ENCODE data around the gene BABAM1.

BABAM1 gene

DNA sequence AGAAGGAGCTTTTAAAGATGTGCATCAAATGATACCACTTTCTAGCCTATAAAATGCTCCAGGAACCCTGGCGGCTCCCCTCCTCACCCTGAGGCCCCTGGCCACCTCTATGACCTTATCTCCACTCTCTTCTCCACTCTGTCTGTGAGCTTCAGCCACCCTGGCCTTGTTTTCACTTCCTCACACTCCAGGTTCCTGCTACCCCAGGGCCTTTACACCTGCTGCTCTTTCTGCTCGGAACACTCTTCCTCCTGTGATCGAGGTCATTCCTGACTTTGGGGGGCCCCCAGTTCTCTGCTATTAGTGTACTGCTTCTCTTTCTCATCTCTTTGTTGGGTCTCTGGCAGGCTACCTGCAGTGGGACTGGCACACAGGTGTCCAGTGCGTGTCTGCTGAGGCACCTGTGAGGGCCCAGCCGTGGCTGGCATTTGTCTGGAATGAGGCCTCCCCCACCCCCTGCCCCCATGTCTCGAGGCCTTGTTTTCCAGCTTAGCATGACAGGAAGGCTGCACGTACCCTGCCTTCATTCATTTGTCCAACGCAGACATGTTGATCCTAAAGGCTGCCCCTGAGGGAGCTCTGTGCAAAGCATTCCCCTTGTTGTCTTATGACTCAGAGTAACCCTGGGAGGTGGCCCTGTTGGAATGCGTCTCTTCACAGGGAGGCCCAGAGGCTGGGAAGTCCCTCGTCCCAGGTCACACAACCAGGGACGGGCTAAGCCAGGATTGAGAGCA, 44.4 kb downstream of the BABAM1 start:
- Histone ChIP-seq H3K36me3 (replicated peaks) (peaks cover 32% of the 10 kb centered on the region), H3K27me3 (replicated peaks) (no peaks in the 10 kb centered on the region), H3K27ac (peak overlapping the region; percentile 85), H3K4me3 (ENCODE audit: low read depth, low read length) (no peak overlapping the region)
- in situ Hi-C loops (cut with HindIII; ENCODE audit: low pct_ligation_motif_present, low sequenced_read_pairs): no loop called here
- TF ChIP-seq, protein P1, sequence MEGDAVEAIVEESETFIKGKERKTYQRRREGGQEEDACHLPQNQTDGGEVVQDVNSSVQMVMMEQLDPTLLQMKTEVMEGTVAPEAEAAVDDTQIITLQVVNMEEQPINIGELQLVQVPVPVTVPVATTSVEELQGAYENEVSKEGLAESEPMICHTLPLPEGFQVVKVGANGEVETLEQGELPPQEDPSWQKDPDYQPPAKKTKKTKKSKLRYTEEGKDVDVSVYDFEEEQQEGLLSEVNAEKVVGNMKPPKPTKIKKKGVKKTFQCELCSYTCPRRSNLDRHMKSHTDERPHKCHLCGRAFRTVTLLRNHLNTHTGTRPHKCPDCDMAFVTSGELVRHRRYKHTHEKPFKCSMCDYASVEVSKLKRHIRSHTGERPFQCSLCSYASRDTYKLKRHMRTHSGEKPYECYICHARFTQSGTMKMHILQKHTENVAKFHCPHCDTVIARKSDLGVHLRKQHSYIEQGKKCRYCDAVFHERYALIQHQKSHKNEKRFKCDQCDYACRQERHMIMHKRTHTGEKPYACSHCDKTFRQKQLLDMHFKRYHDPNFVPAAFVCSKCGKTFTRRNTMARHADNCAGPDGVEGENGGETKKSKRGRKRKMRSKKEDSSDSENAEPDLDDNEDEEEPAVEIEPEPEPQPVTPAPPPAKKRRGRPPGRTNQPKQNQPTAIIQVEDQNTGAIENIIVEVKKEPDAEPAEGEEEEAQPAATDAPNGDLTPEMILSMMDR (IDR thresholded peaks at IDR 0.05; ENCODE audit: low read depth, low read length, missing control alignments): no peak
- DNase-seq: peak; percentile 86

DNA sequence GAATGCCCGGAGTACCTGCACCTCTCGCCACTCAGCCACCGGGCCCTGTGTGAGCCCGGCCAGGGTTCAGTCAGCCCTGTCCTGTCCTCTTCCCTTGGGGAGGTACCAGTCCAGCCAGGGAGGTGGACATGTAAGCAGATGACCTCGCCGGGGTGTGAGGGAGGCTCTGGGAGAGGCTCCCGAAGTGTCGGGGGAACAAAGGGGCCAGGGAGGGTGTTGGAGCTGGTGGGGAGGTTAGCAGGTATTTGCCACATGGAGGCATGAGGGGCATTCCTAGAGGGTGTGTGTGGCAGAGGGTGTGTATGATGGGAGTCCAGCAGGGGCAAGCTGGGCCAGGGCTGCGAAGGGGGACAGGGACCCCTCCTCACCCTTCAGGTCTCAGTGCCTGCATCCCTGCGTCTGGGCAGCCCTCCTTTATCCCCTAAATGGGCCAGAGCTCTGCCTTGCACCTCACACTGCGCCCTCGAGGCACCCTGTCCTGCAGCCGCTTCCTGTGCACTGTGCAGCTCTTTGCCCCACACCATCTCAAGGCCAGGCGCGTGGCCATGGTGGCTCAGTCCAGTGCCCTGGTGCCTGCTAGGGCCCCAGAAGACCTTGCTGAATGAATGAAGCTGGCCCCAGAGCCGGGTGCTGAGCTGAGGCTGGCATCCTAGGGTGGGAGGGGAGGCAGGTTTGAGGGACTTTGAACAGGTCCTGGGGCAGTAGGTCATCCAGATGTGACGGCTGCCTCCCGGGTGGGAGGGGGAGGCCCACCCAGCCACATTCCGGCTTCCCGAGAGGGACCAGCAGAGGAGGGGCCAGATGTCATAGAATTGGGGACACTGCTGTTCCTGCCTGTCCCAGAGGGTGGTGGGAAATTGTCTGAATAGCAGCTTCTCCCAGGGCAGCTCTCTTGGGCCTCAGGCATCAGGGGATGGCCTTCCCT, 45.2 kb downstream of the BABAM1 start:
- no peak overlapping the region for H3K4me3 ChIP-seq (ENCODE audit: low read depth, low read length)
- peaks cover 39% of the 10 kb centered on the region for H3K36me3 ChIP-seq (replicated peaks)
- DNase-seq: no peak
- H3K27me3 ChIP-seq (replicated peaks): no peaks in the 10 kb centered on the region
- in situ Hi-C loops (cut with HindIII; ENCODE audit: low pct_ligation_motif_present, low sequenced_read_pairs): no loop called here
- TF ChIP-seq, protein P1 (IDR thresholded peaks at IDR 0.05; ENCODE audit: low read depth, low read length, missing control alignments): no peak
- peak overlapping the region; percentile 85 for H3K27ac ChIP-seq

DNA sequence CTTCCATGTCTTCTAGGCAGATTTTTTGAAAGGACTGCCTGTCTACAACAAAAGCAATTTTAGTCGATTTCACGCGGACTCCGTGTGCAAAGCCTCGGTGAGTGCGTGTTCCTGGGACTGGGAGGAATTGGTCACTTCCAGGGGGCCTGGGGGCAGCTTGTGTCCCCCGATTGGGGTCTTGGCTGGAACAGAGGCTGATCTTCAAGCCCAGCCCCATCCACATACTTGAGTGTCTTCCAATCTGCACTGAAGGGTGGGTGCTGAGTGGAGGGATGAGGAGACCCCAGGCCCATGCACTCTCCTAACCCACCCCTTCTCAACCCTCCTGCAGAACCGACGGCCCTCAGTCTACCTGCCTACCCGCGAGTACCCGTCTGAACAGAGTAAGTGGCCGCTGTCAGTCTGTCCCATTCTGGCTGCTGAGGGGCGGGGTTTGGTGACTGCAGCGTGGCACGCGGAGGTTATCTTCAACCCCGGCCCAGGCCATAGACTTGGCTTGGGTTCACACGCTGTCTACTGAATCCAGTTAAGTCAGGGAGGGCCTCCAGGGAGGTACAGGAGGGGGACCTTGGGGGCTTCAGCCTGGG, 46.9 kb downstream of the BABAM1 start:
- DNase-seq: no peak
- H3K36me3 ChIP-seq (replicated peaks): peaks cover 44% of the 10 kb centered on the region
- no peak overlapping the region for H3K27ac ChIP-seq
- H3K27me3 ChIP-seq (replicated peaks): no peaks in the 10 kb centered on the region
- TF ChIP-seq, protein P1 (IDR thresholded peaks at IDR 0.05; ENCODE audit: low read depth, low read length, missing control alignments): no peak
- no peak overlapping the region for H3K4me3 ChIP-seq (ENCODE audit: low read depth, low read length)
- in situ Hi-C loops (cut with HindIII; ENCODE audit: low pct_ligation_motif_present, low sequenced_read_pairs): no loop called here

DNA sequence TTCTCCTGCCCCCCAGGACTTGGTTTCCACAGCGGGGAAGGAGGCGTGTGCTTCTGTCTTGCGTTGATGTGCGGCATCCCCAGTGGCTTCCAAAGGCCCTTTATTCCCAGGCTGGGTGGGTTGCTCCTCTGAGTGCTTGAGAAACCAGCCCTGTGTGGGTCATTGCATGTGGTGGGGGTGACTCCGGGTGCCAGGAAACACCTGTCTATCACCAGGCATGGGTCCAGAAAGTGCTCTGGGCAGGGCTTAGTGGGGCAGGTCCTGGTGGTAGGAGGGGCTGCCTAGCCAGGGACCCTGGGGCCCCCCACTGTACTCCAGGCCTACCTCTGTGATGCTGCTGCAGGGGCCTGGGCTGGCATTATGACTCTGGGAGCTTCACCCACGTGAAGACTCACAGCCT, 51.7 kb downstream of the BABAM1 start:
- Histone ChIP-seq H3K27ac (no peak overlapping the region), H3K4me3 (ENCODE audit: low read depth, low read length) (no peak overlapping the region), H3K27me3 (replicated peaks) (no peaks in the 10 kb centered on the region), H3K36me3 (replicated peaks) (peaks cover 67% of the 10 kb centered on the region)
- no peak for DNase-seq
- TF ChIP-seq, protein P1 (IDR thresholded peaks at IDR 0.05; ENCODE audit: low read depth, low read length, missing control alignments): no peak
- in situ Hi-C loops (cut with HindIII; ENCODE audit: low pct_ligation_motif_present, low sequenced_read_pairs): no loop called here

DNA sequence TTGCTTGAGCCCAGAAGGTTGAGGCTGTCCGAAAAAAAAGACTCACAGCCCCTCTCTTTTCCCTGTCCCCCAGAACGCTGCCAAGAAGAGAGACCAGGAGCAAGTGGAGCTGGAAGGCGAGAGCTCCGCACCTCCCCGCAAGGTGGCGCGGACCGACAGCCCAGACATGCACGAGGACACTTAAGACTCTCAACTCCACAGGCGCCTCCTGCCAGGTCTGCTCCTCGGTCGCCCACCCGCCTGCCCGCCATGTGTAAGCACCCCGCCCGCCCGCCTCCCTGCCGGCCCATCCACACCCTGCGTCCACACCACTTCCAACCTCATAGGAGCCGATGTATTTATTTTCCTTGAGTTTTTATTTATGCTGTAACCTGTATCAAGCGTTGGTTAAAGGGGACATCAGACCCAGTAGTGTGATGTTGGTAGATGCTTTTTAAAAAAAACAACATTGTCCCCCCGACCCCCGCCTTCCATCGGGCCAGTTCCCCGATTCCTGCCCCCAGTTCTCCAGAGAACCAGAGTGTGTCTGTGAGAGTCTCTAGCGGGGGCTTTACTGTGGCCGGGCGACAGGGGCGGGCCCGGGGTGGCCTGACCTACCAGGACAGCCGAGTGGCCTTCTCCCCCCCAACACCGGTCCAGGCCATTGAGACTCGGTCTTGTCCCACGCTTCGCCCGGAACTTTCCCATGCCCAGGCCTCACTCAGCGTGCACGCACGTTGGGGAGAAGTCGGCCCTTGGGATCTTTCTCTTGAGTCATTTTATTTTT, 52.4 kb downstream of the BABAM1 start:
- no peak for DNase-seq
- TF ChIP-seq, protein P1 (IDR thresholded peaks at IDR 0.05; ENCODE audit: low read depth, low read length, missing control alignments): no peak
- no peak overlapping the region for H3K27ac ChIP-seq
- H3K27me3 ChIP-seq (replicated peaks): no peaks in the 10 kb centered on the region
- peaks cover 60% of the 10 kb centered on the region for H3K36me3 ChIP-seq (replicated peaks)
- in situ Hi-C loops (cut with HindIII; ENCODE audit: low pct_ligation_motif_present, low sequenced_read_pairs): no loop called here
- no peak overlapping the region for H3K4me3 ChIP-seq (ENCODE audit: low read depth, low read length)
